ENCODE results near the gene KLHL14.
"Not testable (repeated sequence)": the region's sequence is repeated elsewhere in the genome, so short reads cannot be mapped to it uniquely, and the experiment has no call there.

The KLHL14 gene

GRCh38 chr18:32668956-32669355, 103.9 kb downstream of the KLHL14 start:
- no peak overlapping the region for H3K4me3 ChIP-seq (ENCODE audit: low read length)
- TF ChIP-seq CTCF (conservative IDR thresholded peaks at IDR 0.05; ENCODE audit: low read depth, low read length) = no peak
- no peak for DNase-seq (ENCODE audit: low read depth)

GRCh38 chr18:32661486-32662299, 111.1 kb downstream of the KLHL14 start:
- no peak overlapping the region for H3K4me3 ChIP-seq (ENCODE audit: low read length)
- DNase-seq (ENCODE audit: low read depth) = peak; percentile 89
- no peak for TF ChIP-seq CTCF (conservative IDR thresholded peaks at IDR 0.05; ENCODE audit: low read depth, low read length)

- not testable (repeated sequence) for DNase-seq (ENCODE audit: low read depth); H3K4me3 ChIP-seq (ENCODE audit: low read length)
These were observed 118.3 kb downstream of the KLHL14 start for GRCh38 chr18:32654507-32654906.

- not testable (repeated sequence) for DNase-seq (ENCODE audit: low read depth); H3K4me3 ChIP-seq (ENCODE audit: low read length)
These were observed 135.2 kb downstream of the KLHL14 start for GRCh38 chr18:32637659-32638058.

GRCh38 chr18:32637226-32637625, 135.6 kb downstream of the KLHL14 start:
- DNase-seq (ENCODE audit: low read depth) = no peak
- no peak for TF ChIP-seq CTCF (conservative IDR thresholded peaks at IDR 0.05; ENCODE audit: low read depth, low read length)
- H3K4me3 ChIP-seq (ENCODE audit: low read length) = no peak overlapping the region

- no peak overlapping the region for H3K4me3 ChIP-seq (ENCODE audit: low read length)
- TF ChIP-seq CTCF (conservative IDR thresholded peaks at IDR 0.05; ENCODE audit: low read depth, low read length) = no peak
- DNase-seq (ENCODE audit: low read depth) = no peak
These were observed 137.9 kb downstream of the KLHL14 start for GRCh38 chr18:32634876-32635431.

- DNase-seq (ENCODE audit: low read depth) = no peak
- no peak for TF ChIP-seq CTCF (conservative IDR thresholded peaks at IDR 0.05; ENCODE audit: low read depth, low read length)
These were observed 142.7 kb downstream of the KLHL14 start for GRCh38 chr18:32629981-32630700.

GRCh38 chr18:32629292-32629691, 143.5 kb downstream of the KLHL14 start:
- no peak overlapping the region for H3K4me3 ChIP-seq (ENCODE audit: low read length)
- no peak for DNase-seq (ENCODE audit: low read depth)
- no peak for TF ChIP-seq CTCF (conservative IDR thresholded peaks at IDR 0.05; ENCODE audit: low read depth, low read length)

More at GRCh38 chr18:32629981-32630700, 142.7 kb downstream of the KLHL14 start:
- H3K4me3 ChIP-seq (ENCODE audit: low read length) = no peak overlapping the region
